K562 (cell line): ENCODE measurements around the gene CPT1C. TPM values are rescaled to one million over a fixed set of nuclear protein-coding genes. Genes with fewer than 3 reads are reported as not detected.
A peak's percentile ranks its signal among the peaks of the same experiment; 100 is the strongest.

ENCODE experiments used
- CEBPG ChIP-seq, 3 experiments: fragments of 200-800 bp in 1 of 3; sonication (Bioruptor generic) in 1 of 3; sonication (generic) in 1 of 3; formaldehyde crosslinking in 1 of 3; IDR thresholded peaks in 2 of 3; conservative IDR thresholded peaks in 1 of 3; 2 replicates each; pipeline versions ENCODE4 v1.6.1 to v1.8.0; 2016 to 2022; ENCODE audit warnings: missing compliant biosample characterization in 2 of 3, missing genetic modification characterization in 2 of 3, mild to moderate bottlenecking in 1 of 3, missing genetic modification reagents in 1 of 3
- CREBBP ChIP-seq: IDR thresholded peaks from one replicate; pipeline ENCODE4 v1.6.1; 2012; ENCODE audit warnings: low read depth, mild to moderate bottlenecking, control low read depth, inconsistent platforms, low read length
- ELF1 ChIP-seq: fragments of 200-800 bp; sonication (Bioruptor generic); IDR thresholded peaks from 2 replicates; pipeline ENCODE4 v1.6.1; 2016; ENCODE audit warnings: missing genetic modification characterization, missing compliant biosample characterization
- ESRRA ChIP-seq: fragments of 450-650 bp; IDR thresholded peaks from 2 replicates; pipeline ENCODE4 v1.6.1; 2014; ENCODE audit warnings: low read depth, mild to moderate bottlenecking, moderate library complexity, borderline replicate concordance
- HDAC6 ChIP-seq: IDR thresholded peaks from 2 replicates; pipeline ENCODE4 v1.6.1; 2012; ENCODE audit warnings: low read depth, mild to moderate bottlenecking, control low read depth, inconsistent platforms, low read length, moderate library complexity
- HEY1 ChIP-seq: fragments of 250-450 bp; sonication (Bioruptor Pico); IDR thresholded peaks from 2 replicates; pipeline ENCODE4 v1.5.0; 2020; ENCODE audit warnings: mild to moderate bottlenecking, moderate library complexity, borderline replicate concordance
- HMG20B ChIP-seq: fragments of 250-450 bp; sonication (Bioruptor Pico); IDR thresholded peaks from 2 replicates; pipeline ENCODE4 v1.5.0; 2021; ENCODE audit warnings: mild to moderate bottlenecking
- KHSRP ChIP-seq: fragments of 450-650 bp; IDR thresholded peaks from 2 replicates; pipeline ENCODE4 v1.6.1; 2017
- MEF2D ChIP-seq: conservative IDR thresholded peaks from 2 replicates; pipeline ENCODE4 v1.6.1; 2016; ENCODE audit warnings: low read depth, missing genetic modification characterization, missing compliant biosample characterization
- MXI1 ChIP-seq: IDR thresholded peaks from 2 replicates; pipeline ENCODE4 v1.6.1; 2011; ENCODE audit warnings: low read depth, mild to moderate bottlenecking, improper control_type of control experiment, low read length
- SAFB ChIP-seq: fragments of 200-400 bp; formaldehyde crosslinking; IDR thresholded peaks from 2 replicates; pipeline ENCODE4 v1.6.1; 2017; ENCODE audit warnings: low read depth, low read length, borderline replicate concordance
- SMARCA4 ChIP-seq: fragments of 450-650 bp; IDR thresholded peaks from 2 replicates; pipeline ENCODE4 v1.6.1; 2016
- SMARCB1 ChIP-seq: IDR thresholded peaks from 2 replicates; pipeline ENCODE4 v1.6.1; 2011; ENCODE audit warnings: improper control_type of control experiment, low read depth; ENCODE audit not compliant: insufficient read length
- TAF1 ChIP-seq: IDR thresholded peaks from 2 replicates; pipeline ENCODE4 v1.6.1; 2011; ENCODE audit warnings: mild to moderate bottlenecking, low read length, moderate library complexity; ENCODE audit not compliant: insufficient read depth, control insufficient read depth, severe bottlenecking; ENCODE audit errors: extremely low read depth
- TFAM ChIP-seq: fragments of 250-450 bp; sonication (Bioruptor Pico); conservative IDR thresholded peaks from 2 replicates; pipeline ENCODE4 v1.5.0; 2021; ENCODE audit warnings: mild to moderate bottlenecking, moderate library complexity
- ZBTB17 ChIP-seq: fragments of 450-650 bp; formaldehyde crosslinking; IDR thresholded peaks from 2 replicates; pipeline ENCODE4 v1.4.0; 2020; ENCODE audit warnings: mild to moderate bottlenecking
- ZFX ChIP-seq: sonication (generic); formaldehyde crosslinking; IDR thresholded peaks from 2 replicates; pipeline ENCODE4 v1.8.0; 2022; ENCODE audit warnings: mild to moderate bottlenecking, missing genetic modification reagents, moderate library complexity
- polyA plus RNA-seq, 8 experiments: library from polyadenylated mRNA; depleted of rRNA in 4 of 8; stranded (reverse) in 5 of 8; unstranded in 3 of 8; fragments of >200 nt; fragmentation: Nextera tagmentation in 2 of 8; fragmentation: Illumina TruSeq in 1 of 8; extraction: Ambion mirVana in 2 of 8; extraction: Trizol in 1 of 8; gene quantifications; 2 replicates each; pipeline versions ENCODE4 v1.2.1 to v1.2.3, GENCODE V29; 2011 to 2014; ENCODE audit warnings: inconsistent platforms in 1 of 8, missing spikeins in 1 of 8
- total RNA-seq, 7 experiments: library from RNA; depleted of rRNA in 6 of 7; stranded (reverse); fragments of >200 nt in 6 of 7; fragmentation: Illumina TruSeq in 2 of 7; extraction: Trizol in 2 of 7; gene quantifications; 2 replicates each; pipeline versions ENCODE4 v1.2.1 to v1.2.3, GENCODE V29; 2011 to 2021; ENCODE audit warnings: low replicate concordance in 1 of 7
- TF ChIP-seq, protein P1 (sequence below), 2 experiments: IDR thresholded peaks; 2 replicates each; pipeline ENCODE4 v1.6.1; 2011; ENCODE audit warnings: borderline replicate concordance in 1 of 2, control low read depth in 1 of 2, low read depth in 1 of 2, low read length in 1 of 2, mild to moderate bottlenecking in 1 of 2, mixed read lengths in 1 of 2, moderate library complexity in 1 of 2; ENCODE audit not compliant: insufficient read depth in 1 of 2, insufficient read length in 1 of 2, poor library complexity in 1 of 2, severe bottlenecking in 1 of 2; ENCODE audit errors: extremely low read depth in 1 of 2
- TF ChIP-seq, protein P2 (sequence below): fragments of 450-650 bp; formaldehyde crosslinking; IDR thresholded peaks from 2 replicates; pipeline ENCODE4 v1.4.0; 2020; ENCODE audit warnings: mild to moderate bottlenecking, moderate library complexity
- TF ChIP-seq, protein P3 (sequence below): fragments of 450-650 bp; IDR thresholded peaks from 2 replicates; pipeline ENCODE4 v1.6.1; 2016; ENCODE audit warnings: borderline replicate concordance
- TF ChIP-seq, protein P4 (sequence below): fragments of 450-650 bp; formaldehyde crosslinking; IDR thresholded peaks from 2 replicates; pipeline ENCODE4 v1.4.0; 2020; ENCODE audit warnings: mild to moderate bottlenecking, moderate library complexity

The CPT1C gene
- total and polyA plus RNA-seq, 9 of the 15 experiments (the other 6 are each of a cell fraction or from before 2014, with no cell fraction given), result 1.9 to 12.3 (median 3.0) TPM

DNA sequence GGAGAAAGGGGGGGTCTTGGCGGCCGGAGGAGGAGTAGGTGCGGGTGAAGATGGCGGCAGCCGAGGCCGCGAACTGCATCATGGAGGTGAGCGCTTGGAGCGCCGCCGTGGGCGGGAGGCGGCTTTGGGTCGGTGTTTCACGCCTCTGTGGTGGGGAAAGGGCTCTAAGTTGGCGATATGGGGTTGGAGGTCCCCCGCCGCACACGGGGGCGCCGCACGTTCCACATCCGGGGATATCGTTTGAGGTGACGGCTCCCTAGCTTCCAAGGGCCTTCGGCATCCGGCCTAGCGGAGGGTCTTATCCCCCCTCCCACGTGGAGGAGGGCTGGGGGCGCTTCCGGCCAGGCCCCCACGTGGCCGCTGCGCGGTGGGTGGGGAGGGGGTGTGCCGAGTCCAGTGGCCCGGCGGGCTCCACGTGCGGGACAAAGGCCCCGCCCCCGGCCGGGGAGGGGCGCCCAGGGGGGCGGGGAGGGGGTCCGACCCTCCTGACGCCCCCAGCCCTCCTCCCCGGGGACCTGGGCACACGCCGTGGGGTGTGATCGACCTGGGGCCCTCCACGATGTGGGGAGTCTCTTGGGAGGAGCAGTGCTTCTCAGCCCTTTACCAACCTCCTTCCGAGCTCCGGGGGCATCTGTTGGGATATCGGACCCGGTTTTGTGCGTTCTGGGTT is 13.6 kb upstream of the CPT1C start, which contains the start of gene PRMT1 (continued):
- TF ChIP-seq SMARCA4 (no peak), ESRRA (peak; percentile 55; the same call in 1 of the 2 replicates), CEBPG (CRISPR knock-in tag; IDR thresholded peaks at IDR 0.05) (no peak), CEBPG (tag; conservative IDR thresholded peaks at IDR 0.05 in 1 of 2, IDR thresholded peaks at IDR 0.05 in 1 of 2) (no peak; a peak in 1 of 4 replicates), CREBBP (no peak), SMARCB1 (peak; percentile 31), HEY1 (CRISPR knock-in tag) (no peak), TAF1 (peak; percentile 81), ELF1 (tag) (peak; percentile 72; the same call in 1 of the 2 replicates), MXI1 (peak; percentile 94), ZFX (CRISPR knock-in tag) (peak; percentile 67), ZBTB17 (CRISPR knock-in tag) (peak; percentile 66), TFAM (CRISPR knock-in tag) (no peak), SAFB (peak; percentile 22; the same call in 1 of the 2 replicates), KHSRP (no peak), HDAC6 (no peak), HMG20B (CRISPR knock-in tag) (no peak), MEF2D (tag) (no peak)
- TF ChIP-seq, protein P1, sequence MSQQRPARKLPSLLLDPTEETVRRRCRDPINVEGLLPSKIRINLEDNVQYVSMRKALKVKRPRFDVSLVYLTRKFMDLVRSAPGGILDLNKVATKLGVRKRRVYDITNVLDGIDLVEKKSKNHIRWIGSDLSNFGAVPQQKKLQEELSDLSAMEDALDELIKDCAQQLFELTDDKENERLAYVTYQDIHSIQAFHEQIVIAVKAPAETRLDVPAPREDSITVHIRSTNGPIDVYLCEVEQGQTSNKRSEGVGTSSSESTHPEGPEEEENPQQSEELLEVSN (IDR thresholded peaks at IDR 0.05; ENCODE audit: borderline replicate concordance in 1 of 2, extremely low read depth in 1 of 2, insufficient read depth in 1 of 2, insufficient read length in 1 of 2, low read depth in 1 of 2, low read length in 1 of 2, poor library complexity in 1 of 2, severe bottlenecking in 1 of 2), result peak in 1 of 2 experiments; percentile 54
- TF ChIP-seq, protein P2, sequence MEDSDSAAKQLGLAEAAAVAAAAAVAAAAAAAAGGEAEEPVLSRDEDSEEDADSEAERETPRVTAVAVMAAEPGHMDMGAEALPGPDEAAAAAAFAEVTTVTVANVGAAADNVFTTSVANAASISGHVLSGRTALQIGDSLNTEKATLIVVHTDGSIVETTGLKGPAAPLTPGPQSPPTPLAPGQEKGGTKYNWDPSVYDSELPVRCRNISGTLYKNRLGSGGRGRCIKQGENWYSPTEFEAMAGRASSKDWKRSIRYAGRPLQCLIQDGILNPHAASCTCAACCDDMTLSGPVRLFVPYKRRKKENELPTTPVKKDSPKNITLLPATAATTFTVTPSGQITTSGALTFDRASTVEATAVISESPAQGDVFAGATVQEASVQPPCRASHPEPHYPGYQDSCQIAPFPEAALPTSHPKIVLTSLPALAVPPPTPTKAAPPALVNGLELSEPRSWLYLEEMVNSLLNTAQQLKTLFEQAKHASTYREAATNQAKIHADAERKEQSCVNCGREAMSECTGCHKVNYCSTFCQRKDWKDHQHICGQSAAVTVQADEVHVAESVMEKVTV (CRISPR knock-in tag), result 0 out of 2 replicates have a peak, but pooled peaks have one; percentile 17
- TF ChIP-seq, protein P3, sequence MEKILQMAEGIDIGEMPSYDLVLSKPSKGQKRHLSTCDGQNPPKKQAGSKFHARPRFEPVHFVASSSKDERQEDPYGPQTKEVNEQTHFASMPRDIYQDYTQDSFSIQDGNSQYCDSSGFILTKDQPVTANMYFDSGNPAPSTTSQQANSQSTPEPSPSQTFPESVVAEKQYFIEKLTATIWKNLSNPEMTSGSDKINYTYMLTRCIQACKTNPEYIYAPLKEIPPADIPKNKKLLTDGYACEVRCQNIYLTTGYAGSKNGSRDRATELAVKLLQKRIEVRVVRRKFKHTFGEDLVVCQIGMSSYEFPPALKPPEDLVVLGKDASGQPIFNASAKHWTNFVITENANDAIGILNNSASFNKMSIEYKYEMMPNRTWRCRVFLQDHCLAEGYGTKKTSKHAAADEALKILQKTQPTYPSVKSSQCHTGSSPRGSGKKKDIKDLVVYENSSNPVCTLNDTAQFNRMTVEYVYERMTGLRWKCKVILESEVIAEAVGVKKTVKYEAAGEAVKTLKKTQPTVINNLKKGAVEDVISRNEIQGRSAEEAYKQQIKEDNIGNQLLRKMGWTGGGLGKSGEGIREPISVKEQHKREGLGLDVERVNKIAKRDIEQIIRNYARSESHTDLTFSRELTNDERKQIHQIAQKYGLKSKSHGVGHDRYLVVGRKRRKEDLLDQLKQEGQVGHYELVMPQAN, result peak; percentile 99
- TF ChIP-seq, protein P4, sequence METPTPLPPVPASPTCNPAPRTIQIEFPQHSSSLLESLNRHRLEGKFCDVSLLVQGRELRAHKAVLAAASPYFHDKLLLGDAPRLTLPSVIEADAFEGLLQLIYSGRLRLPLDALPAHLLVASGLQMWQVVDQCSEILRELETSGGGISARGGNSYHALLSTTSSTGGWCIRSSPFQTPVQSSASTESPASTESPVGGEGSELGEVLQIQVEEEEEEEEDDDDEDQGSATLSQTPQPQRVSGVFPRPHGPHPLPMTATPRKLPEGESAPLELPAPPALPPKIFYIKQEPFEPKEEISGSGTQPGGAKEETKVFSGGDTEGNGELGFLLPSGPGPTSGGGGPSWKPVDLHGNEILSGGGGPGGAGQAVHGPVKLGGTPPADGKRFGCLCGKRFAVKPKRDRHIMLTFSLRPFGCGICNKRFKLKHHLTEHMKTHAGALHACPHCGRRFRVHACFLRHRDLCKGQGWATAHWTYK (CRISPR knock-in tag), result peak; percentile 62; the same call in 1 of the 2 replicates
